HuH-7 (cell line): Measurements from ENCODE around the gene SCG5.
A peak's percentile ranks its signal among the peaks of the same experiment; 100 is the strongest.
"Not testable (repeated sequence)": the region's sequence is repeated elsewhere in the genome, so short reads cannot be mapped to it uniquely, and the experiment has no call there.

ENCODE experiments used
- DNase-seq: peaks from one replicate; pipeline ENCODE4 v3.0.0; 2011; ENCODE audit warnings: low spot score

Gene SCG5

GRCh38 chr15:32641517-32642059, at the start of gene SCG5:
Gene SCG5 (plus strand): TSS chr15:32641710. CDS start chr15:32643593, 1,883 bp downstream.
- DNase-seq = no peak

DNA sequence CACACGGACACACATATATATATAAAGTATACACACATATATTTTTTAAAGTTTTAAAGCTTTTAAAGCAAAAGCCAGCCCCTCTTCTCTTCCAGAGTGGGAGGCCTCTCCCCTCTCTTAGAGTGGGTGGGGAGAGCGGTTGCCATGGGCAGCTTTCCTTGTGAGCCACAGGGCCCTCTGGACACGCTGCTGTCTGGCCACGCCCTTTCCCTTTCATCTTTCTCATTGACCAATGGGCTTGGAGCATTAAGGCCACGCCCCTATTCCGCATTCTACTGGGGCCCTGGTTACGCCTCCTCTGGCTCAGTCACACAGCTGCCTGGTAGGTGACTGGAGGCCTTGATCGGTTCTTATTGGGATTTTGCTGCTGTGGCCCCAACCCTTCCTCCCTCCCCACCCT, 48.4 kb upstream of the SCG5 start, which contains the start of gene GOLGA8N:
TSS of gene GOLGA8N (plus strand) at position 306 of the 400 bp plus-strand sequence.
- DNase-seq = not testable (repeated sequence)

GRCh38 chr15:32609518-32609917, 32.0 kb upstream of the SCG5 start:
- DNase-seq = not testable (repeated sequence)

- DNase-seq = not testable (repeated sequence)
Measured at GRCh38 chr15:32610719-32611118, 30.8 kb upstream of the SCG5 start.

DNA sequence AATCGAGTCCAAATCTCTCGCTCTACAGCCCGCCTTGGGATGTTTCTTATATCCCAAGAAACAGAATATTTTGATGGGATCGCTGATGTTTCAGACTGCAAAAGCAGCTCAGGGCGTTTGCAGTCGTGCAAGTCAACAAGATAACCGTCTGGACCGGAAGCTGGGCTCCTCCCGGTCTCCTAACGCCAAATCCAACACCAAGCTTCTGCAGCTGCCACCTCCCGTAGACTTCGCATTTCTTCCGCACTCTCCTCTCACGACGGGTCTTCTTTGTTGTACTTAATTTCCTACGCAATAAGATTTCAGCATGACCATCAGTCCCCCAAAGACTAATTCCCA, 26.8 kb upstream of the SCG5 start:
- DNase-seq = not testable (repeated sequence)

DNA sequence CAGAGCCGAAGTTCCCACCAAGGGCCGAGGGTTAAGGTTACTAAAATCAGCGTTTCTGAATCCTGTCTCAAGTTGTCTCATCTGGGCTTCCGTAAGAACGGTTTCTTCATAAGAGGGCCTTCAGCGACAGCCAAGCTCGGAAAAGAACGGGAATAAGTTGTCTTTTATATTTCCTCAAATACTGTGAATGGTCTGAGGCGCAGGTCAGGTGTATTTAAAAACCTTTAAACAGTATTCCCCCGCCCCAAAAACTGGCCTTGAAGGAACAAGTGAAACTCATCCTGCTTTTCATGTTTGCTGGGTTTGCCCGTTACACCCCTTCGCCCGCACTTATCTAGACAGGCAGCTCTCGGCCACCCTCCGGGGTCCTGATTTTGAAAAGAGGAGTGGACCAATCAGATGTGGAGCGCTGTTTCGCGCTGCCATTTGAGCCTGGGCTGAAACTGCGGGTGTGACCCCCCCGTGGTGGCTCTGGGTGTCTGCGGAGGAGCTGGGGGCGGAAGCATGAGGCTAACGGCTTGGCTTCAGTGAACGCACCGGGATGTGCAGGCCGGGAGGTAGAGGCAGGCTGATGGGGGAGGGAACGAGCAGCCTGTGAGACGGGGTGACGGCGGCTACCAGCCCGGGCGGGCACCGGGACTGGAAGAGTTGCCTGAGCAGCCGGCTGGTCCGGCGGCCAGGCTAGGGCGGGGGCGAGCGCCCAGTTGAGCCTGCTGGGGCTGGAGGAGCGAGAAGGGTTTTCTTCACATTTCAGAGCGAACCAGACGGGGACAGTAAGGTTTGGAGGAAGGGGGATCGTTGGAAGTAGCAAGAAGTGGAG, 26.2 kb upstream of the SCG5 start, which contains the start of gene ARHGAP11A:
TSS of gene ARHGAP11A (plus strand) at position 454 of the 820 bp plus-strand sequence. CDS start 708 bp downstream, outside the sequence.
- DNase-seq = not testable (repeated sequence)

- not testable (repeated sequence) for DNase-seq
Measured at GRCh38 chr15:32615871-32616426, 25.6 kb upstream of the SCG5 start.

DNA sequence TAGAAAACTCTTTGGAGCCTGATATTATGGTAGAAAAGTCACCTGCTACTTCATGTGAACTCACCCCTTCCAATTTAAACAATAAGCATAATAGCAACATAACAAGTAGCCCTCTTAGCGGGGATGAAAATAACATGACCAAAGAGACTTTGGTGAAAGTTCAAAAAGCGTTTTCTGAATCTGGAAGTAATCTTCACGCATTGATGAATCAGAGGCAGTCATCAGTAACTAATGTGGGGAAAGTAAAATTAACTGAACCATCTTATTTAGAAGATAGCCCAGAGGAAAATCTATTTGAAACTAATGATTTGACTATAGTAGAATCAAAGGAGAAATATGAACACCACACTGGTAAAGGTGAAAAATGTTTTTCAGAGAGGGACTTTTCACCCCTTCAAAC, 5.1 kb upstream of the SCG5 start:
- DNase-seq = no peak

GRCh38 chr15:32636908-32637567, 4.5 kb upstream of the SCG5 start:
- no peak for DNase-seq

DNA sequence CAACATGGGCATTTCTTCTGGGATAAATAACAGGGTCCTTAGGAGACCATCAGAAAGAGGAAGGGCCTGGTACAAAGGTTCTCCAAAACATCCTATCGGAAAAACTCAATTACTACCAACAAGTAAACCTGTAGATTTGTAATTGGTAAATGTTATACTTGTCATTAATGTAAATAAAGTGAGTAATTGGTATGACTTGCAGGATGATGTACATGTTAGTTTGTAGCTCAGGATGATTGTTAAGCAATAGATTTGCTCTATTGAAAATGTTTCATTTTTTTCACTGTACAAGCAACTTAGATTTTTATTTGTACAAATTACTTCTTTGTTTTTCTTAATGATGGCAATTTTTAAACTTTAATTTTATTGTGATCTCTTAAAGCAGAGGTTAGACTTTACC, 3.8 kb upstream of the SCG5 start:
- DNase-seq = no peak

DNA sequence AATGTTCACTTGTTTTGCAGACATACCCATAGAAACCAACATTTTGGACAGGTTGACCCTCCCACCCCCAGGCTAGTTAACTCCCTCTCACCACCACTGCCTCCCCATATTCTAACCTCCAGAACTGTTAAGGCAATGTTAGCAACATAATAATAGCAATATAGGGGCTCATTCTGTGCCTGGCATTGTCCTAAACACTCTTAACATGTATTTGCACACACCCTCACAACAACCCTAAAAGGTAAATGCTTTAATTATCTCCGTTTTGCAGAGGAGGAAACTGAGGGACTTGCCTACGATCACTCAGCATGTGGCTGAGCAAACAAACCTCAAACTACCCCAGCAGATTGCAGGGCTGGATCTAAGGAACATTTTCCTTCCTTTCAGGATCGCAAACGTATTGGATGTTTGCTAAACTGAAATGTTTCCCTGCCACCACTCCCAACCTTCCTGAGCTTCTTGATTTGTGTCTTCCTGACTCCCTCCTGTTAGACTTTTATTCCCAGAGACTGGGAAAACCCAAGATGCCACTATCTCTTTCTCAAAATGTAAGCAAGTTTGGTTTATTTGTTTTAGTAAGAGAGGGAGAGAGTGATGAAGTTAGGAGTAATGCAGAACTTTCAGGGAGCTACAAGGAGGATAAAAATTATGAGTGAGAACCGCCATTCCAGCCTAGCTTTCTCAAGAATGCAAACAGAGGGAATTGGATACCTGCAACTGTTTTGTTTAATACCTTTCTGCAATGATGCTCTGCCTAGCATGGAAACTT, 1.3 kb downstream of the SCG5 start:
- DNase-seq = no peak

DNA sequence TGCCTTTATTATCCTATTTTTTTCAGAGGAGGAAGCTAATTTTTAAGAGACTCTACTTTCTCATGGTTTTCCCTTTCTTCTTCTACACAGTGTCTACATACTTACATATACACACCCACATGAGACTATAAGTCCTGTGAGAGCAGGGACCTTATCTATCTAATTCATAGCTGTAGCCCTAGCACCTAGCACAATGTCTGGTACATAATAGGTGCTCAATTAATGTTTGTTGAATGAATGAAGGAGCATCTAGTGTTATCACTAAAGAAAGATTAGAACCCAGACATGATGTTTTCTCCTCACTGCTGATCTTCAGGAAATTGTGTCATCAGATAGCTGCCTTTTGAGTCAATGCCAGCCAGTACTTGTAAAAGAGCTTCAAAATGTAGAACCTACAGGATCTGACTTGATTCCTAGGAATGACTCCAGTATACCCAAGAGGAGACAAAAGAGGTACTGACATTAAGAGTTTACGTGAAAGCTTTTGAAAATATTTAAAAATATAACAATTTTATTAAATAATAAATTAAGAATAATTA, 2.5 kb downstream of the SCG5 start:
- DNase-seq = no peak

DNA sequence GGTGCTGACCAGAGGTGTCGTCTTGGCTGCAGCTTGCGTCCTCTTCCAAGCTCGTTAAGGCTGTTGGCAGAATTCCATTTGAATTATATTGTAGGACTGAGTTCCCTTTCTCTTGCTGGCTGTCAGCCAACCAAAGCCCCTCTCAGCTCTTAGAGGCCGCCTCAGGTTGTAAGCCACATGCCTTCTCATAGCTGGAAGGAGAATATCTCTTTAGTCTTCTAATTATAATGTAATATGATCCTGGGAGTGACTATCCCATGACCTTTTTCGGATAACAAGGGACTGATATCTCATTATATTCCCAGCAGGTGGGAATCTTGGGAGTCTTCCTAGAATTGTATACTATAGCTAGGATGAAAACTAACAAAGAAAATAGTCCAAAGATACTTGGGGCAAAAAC, 4.8 kb downstream of the SCG5 start:
- DNase-seq = no peak

DNA sequence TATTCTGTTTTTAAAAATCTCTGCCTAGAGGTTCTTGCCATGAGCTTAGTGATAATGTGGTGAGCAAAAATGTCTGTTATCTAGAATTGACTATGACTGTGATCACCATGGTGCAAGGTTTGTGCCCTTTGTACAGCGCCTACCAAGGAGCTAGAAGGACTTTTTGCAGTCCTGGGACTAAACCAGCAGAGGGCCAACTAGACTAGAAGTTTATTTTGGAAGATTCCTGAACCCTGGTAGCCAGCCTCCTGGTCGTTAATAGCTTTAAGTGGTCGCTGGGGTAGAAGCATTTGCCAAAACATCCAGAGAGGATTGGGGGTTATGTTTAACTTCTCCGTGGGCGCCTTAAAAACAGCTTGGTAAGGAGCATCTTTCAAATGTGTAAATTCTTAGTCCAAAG, 7.8 kb downstream of the SCG5 start:
- peak; percentile 39 for DNase-seq

- DNase-seq = peak; percentile 51
Measured at GRCh38 chr15:32651229-32651837, 9.8 kb downstream of the SCG5 start.

DNA sequence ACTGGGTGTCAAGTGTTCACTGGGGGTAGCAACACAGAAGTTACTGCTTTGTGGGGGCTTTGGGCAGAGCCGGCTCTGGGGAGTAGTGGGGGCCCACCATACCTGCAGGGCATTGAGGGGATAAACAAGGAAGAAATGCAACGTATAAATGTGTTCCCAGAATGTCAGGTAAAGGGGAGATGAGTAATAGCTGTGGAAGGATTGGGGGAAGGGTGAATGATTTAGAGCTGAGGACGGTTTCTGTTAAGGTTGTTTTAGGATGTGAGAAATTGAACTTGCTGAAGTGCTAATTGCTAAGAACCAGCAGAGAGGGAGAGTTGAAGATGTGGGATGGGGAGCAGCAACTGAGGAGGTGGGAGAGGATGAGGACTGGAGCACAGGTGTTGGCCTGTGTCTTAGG, 10.7 kb downstream of the SCG5 start:
- no peak for DNase-seq

GRCh38 chr15:32656091-32656490, 14.6 kb downstream of the SCG5 start:
- DNase-seq = no peak

- DNase-seq = no peak
Measured at GRCh38 chr15:32656496-32656895, 15.0 kb downstream of the SCG5 start.

- no peak for DNase-seq
Measured at GRCh38 chr15:32657198-32657883, 15.8 kb downstream of the SCG5 start.

- no peak for DNase-seq
Measured at GRCh38 chr15:32657941-32658340, 16.4 kb downstream of the SCG5 start.
